OCI-LY7 (cell line): ENCODE measurements around the gene RPUSD2.

Source experiments
- EZH2phosphoT487 ChIP-seq: fragments of 200-600 bp; sonication (generic); IDR thresholded peaks from 2 replicates; pipeline ENCODE4 v1.6.1; 2018; ENCODE audit warnings: low read depth, borderline replicate concordance, mild to moderate bottlenecking, mixed run types, antibody characterized with exemption, low read length, moderate library complexity, mixed read lengths
- TF ChIP-seq, protein P1 (sequence below): fragments of 200-600 bp; sonication (generic); conservative IDR thresholded peaks from 2 replicates; pipeline ENCODE4 v1.5.1; 2014; ENCODE audit warnings: mild to moderate bottlenecking, antibody characterized with exemption, low read length, moderate library complexity, mixed read lengths

DNA sequence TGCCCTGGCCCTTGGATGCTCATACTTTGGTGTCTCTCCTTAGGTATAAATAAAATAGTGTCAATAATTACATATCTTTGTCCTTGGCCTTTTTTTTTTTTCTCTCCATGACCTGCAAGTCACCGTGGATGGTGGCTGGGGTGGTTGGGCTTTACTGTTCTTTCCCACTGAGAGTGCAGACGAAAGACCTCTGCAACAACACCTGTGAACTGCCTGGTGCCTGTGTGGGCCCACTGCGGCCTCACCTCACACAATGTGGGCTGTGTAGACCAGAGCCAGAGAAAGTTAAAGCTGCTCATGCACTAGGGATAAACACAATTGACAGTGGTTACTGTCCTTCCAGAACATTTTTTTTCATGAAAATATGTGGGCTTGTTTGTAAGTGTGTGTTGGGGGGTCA is 43.2 kb upstream of the RPUSD2 start:
- TF ChIP-seq, protein P1, sequence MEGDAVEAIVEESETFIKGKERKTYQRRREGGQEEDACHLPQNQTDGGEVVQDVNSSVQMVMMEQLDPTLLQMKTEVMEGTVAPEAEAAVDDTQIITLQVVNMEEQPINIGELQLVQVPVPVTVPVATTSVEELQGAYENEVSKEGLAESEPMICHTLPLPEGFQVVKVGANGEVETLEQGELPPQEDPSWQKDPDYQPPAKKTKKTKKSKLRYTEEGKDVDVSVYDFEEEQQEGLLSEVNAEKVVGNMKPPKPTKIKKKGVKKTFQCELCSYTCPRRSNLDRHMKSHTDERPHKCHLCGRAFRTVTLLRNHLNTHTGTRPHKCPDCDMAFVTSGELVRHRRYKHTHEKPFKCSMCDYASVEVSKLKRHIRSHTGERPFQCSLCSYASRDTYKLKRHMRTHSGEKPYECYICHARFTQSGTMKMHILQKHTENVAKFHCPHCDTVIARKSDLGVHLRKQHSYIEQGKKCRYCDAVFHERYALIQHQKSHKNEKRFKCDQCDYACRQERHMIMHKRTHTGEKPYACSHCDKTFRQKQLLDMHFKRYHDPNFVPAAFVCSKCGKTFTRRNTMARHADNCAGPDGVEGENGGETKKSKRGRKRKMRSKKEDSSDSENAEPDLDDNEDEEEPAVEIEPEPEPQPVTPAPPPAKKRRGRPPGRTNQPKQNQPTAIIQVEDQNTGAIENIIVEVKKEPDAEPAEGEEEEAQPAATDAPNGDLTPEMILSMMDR, result no peak
- TF ChIP-seq EZH2phosphoT487, result no peak
